NCI-H2029 treated with DMSO at 0.1 percent for 48 hours (cell line): ENCODE data around the gene E2F4.

Source experiments
- DNase-seq: peaks from one replicate; lab custom pipeline; 2025; lab: John Stamatoyannopoulos, UW

Gene E2F4

DNA sequence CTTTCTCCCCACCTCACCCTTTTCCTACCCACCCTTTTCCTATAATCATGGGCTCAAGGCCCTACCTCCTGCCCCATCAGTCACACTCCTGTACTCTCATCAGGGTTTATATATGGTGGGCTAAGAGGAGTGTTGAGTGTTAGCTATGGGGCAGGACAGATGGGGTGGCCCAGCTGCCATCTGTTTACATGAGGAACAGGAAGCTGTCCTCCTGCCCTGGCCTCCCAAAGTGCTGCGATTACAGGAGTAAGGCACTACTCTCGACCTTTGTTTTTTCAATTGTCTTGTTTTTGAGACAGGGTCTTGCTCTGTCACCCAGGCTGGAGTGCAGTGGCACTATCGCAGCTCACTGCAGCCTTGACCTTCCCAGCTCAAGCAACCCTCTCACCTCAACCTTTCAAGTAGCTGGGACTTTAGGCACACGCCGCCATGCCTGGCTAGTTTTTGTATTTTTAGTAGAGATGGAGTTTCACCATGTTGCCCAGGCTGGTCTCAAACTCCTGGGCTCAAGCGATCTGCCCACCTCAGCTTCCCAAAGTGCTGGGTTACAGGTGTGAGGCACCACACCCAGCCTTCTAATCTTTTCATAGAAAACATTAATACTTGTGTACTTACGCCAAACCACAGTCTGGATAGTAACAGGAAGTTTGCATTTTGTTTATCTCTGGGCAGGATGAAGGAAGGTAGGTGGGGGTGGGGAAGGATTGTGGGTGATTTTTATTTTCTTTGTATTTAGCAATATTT is 33.9 kb upstream of the E2F4 start:
- DNase-seq, result no peak

DNA sequence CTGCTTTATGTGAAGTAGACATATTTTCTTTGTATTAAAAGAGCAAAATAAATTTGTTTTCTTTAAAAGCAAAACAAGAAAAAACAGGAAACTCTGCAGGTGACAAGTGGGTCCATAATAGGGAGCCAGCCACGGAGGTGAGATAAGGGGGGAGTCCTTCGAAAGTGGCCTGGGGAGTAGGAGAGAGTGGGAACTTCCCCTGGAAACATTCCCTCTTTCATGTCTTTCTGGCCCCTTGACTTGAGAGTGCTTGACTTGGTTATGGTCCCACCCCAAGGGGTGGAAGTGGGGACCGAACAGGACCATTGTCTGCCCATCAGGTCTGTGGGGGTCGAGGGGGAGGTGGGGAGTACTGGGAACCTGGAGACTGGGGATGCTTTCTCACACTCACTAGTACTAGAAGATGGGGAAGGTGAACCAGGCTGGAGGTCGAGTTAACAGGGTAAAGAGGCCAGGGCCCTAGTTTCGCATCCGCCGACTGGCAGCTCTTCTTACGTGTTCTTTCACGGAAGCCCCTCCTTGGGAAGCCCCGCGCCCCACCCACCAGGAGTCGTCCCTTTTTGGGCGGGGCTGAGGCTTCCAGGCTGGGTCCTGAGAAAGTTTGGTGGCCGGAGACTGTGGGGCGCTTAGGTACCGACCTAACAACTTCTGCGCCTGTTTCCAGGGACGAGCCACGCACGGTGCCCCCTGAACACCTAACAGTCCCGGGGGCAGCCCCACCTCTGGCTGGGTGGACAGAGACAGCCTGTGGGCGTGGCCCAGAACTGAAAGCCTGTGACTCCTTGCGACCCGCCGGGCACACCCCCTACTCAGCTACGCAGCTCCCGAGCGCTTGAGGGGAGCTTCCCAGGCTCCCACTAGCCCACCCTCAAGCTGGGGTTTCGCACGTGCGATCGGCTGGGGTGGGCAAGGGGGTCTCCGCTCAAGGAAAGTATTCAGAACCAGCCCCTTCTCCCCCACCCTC is 33.0 kb upstream of the E2F4 start:
- DNase-seq, result no peak

DNA sequence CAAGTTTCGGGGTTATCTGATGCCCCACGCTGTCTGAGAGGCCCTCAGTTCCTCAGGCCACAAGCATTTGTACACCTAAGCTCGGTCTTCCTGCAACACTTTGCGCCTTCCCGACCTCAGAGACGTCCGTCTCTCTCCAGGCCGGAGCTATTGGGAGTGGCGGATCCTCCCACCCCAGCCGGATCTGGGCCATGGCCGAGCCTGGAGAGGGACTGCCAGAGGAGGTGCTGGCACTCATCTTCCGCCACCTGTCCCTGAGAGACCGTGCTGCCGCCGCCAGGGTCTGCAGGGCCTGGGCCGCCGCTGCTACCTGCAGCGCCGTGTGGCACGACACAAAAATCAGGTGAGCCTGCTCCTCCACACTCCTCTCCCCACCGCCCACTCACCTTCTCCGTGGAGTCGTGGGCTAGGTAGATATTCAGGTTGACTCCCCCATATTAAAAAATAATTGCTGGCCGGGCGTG is 30.3 kb upstream of the E2F4 start:
- DNase-seq, result no peak

DNA sequence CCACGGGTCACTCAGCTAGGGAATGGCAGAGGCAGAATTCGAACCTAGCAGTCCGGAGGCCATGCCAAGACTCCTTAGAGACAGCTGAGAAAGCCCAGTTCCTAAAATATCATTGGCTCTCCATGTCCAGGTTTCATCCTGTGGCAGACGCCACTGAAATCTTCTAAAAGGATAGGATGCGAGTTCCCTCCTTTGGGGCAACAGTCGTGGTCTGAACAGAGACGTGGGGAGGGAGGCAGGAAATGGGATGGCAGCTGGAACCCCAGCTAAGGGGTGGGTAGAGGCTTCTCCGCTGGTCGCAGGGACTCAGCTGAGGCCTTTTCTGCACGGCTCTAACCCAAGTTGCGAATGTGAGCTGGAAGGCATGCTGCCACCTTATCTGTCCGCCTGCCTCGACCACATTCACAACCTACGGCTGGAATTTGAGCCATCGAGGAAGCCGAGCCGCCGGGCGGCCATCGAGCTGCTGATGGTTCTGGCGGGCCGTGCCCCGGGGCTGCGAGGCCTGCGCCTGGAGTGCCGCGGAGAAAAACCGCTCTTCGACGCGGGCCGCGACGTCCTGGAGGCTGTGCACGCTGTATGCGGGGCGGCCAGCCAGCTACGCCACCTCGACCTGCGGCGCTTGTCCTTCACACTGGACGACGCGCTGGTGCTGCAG is 29.3 kb upstream of the E2F4 start:
- no peak for DNase-seq

DNA sequence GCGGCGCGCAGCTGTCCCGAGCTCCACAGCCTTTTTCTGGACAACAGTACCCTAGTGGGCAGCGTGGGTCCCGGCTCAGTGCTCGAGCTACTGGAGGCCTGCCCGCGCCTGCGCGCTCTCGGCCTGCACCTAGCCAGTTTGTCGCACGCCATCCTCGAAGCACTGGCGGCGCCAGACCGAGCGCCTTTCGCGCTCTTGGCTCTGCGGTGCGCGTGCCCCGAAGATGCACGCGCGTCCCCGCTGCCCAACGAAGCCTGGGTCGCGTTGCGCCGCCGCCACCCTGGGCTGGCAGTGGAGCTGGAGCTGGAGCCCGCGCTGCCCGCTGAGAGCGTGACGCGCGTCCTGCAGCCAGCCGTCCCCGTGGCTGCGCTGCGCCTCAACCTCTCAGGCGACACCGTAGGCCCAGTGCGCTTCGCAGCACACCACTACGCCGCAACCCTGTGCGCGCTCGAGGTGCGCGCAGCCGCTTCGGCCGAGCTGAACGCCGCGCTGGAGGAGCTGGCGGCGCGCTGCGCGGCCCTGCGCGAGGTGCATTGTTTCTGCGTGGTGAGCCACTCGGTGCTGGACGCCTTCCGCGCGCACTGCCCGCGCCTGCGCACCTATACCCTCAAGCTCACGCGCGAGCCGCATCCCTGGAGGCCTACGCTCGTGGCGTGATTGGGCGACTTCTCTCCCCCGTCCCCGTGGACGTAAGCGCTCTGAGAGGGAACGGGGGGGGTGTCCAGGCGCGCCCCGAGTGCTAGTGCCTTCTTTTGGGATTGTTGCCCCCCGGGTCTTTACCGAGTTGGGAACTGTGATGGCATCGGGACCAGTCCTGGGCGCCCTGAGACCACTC is 28.6 kb upstream of the E2F4 start:
- no peak for DNase-seq

DNA sequence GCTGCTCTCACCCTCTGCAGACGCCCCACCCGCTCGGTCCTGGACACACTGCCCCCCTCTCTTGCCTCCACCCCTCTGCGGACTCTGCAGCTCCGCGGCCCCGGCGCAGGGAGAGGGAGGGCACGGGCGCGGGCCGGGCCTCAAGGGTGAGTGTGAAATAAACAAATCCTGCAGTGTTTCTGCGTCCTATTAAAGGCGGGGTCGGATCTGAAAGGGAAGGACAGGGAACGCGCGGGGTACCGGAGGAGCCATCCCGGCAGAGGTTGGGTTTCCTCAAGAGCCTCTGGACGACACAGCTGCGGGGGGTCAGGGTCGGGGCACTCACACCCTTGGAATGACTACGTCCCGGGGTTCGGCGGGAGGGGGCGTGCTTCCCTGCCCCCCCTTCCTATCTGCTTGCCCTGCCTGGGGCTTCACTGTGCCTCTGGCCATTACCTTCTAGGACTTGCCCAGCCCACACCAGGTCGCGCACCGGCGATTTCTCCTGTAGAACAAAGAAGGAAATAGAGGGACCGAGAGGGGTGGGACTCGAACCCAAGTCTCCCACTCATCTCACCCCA is 27.9 kb upstream of the E2F4 start:
- DNase-seq, result no peak

GRCh38 chr16:67164599-67165061 is 27.3 kb upstream of the E2F4 start, which contains the start of gene HSF4:
Gene HSF4 (plus strand): TSS chr16:67164745. CDS start chr16:67164812, 67 bp downstream.
- DNase-seq, result no peak

DNA sequence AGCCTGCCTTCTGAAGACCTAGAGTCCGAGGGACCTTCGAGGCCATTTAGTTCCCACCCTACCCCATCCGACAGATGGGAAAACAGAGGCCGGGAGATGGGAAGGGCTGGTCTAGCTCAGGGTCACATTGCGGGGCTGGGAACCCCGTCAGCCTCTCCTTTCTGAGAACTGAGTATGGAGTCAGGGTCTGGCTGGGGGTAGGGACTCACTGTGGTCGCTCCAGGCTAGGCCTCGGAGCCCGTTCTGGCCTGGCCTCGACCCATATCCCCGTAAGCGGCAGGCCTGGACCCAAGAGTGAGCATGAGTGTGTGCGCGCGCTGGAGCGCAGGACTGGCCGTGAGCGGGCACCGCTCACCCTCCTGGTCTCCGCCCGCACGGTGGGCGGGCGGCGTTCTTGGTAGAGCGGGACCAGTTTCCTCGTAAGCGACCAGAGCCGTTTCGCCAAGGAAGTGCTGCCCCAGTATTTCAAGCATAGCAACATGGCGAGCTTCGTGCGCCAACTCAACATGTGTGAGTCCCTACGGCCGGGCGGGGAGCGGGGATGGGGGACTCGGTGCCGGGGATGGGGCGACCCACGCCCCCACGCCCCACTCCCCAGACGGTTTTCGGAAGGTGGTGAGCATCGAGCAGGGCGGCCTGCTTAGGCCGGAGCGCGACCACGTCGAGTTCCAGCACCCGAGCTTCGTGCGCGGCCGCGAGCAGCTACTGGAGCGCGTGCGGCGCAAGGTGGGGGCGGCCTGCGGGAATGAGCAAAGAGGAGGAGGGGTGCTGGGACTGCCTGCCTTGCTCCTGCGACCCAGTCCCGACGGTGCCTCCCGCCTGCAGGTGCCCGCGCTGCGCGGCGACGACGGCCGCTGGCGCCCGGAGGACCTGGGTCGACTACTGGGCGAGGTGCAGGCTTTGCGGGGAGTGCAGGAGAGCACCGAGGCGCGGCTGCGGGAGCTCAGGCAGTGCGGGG is 26.6 kb upstream of the E2F4 start:
- DNase-seq, result no peak

DNA sequence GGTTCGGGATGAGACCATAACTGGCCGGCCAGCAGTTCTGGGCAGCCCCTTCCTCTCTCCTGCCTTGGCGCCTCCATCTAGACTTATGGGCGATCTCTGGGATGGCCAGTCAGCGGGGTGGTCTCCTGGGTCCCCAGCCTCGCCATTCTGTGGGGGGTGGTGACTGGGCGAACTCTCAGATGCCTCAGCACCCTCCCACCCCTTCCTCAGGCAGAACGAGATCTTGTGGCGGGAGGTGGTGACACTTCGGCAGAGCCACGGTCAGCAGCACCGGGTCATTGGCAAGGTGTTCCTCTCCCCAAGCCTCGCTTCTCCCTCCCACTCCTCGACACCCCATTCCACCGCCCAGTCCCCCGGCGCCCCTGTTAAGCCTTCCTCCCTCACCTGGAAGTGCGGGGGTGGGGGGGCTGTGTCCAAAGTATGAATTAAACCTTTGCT is 25.8 kb upstream of the E2F4 start:
- DNase-seq, result no peak

GRCh38 chr16:67166598-67167168 is 25.3 kb upstream of the E2F4 start:
- DNase-seq, result no peak

GRCh38 chr16:67167588-67167987 is 24.4 kb upstream of the E2F4 start:
- no peak for DNase-seq

GRCh38 chr16:67169011-67169451 is 22.9 kb upstream of the E2F4 start:
- DNase-seq, result no peak

GRCh38 chr16:67169642-67170167 is 22.2 kb upstream of the E2F4 start:
- no peak for DNase-seq

DNA sequence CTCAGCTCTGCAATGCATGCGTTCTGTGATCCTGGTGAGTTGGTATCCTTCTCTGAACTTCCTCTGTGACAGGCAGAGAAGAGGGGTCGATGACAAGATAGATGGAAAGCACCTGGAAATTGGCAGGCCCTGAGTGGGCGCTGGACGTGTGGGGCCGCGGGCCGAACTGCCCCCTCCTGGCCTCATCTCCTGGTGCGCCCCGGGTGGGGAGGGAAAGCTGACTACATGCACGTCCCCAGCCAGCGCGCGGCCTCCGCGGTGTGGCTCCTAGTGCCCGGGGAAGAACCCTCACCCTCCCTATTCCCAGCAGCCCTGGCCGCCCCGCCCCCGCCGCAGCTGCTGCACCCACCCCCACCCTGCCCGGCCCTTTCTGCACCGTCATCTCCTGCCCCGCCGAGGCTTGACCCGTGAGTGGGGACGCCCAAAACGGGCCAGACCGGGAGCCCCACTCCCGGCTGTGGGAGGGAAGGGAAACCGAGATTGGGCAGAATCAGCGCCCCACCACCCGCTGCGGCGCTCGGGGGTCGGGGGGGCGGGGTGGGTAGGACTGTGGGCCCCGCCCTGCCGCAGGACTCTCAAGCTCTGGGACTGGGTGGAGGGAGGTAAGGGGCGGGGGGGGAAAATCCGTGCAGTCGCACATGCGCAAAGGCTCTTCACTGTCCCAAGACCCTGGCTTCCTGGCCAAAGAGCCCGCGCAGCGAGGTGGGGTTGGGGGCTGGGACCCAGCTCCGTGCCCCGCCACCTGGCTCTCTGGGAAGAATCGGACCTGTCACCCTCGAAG is 21.6 kb upstream of the E2F4 start, which contains the start of gene NOL3:
Gene NOL3 (plus strand): TSS at position 371 of the 781 bp plus-strand sequence.
- no peak for DNase-seq

DNA sequence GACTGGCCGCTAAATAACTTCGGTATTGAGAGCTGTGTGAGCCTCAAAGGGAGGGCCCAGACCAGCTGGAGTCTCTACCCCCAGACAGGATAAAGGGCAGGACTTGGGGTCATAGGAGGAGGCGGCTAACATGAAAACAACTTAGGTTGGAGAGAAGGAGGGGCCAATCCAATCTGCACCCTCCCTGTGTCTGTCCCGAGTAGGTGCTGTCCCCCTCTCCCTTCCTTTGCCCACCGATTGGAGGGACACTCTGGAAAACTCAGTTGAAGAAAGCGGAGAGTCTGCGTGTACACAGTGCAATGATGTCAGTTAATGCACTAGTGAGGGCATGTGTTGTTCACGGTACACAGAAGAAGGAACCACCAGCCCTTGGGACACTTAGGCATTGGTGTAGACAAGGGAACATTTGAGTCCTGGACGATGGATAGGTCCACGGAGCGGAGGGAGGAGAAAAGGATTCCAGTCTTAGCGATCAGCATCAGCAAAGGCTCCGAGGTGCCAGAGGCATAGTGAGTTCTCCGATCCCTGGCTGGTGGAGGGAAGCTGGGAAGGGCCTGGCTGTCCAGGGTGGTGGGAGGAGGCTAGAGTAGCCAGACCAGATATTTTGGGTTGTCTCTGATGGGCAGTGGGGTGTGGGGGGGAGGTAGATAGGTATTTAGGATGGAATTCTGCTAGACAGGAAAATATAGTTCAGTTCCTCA is 20.9 kb upstream of the E2F4 start:
- no peak for DNase-seq

GRCh38 chr16:67173323-67173722 is 18.6 kb upstream of the E2F4 start:
- no peak for DNase-seq
